GM21367 (cell line): ENCODE data around the gene NRXN3.

Experiments used
- ATAC-seq: cut with Tn5 transposase; IDR thresholded peaks from one replicate; pipeline ENCODE4 v1.9.1; 2021; ENCODE audit not compliant: unreplicated experiment

NRXN3 gene

GRCh38 chr14:79878229-79878628 lies 1708.1 kb downstream of the NRXN3 start:
- ATAC-seq = no peak

GRCh38 chr14:79878785-79879184 lies 1708.6 kb downstream of the NRXN3 start:
- no peak for ATAC-seq

GRCh38 chr14:79881299-79881698 lies 1711.1 kb downstream of the NRXN3 start:
- ATAC-seq = no peak

GRCh38 chr14:79890527-79890926 lies 1720.4 kb downstream of the NRXN3 start:
- no peak for ATAC-seq

- no peak for ATAC-seq
Observed at GRCh38 chr14:79896009-79896408, 1725.8 kb downstream of the NRXN3 start.

GRCh38 chr14:79899610-79900009 lies 1729.4 kb downstream of the NRXN3 start:
- no peak for ATAC-seq

- ATAC-seq = no peak
Observed at GRCh38 chr14:79904497-79904896, 1734.3 kb downstream of the NRXN3 start.

GRCh38 chr14:79906994-79907393 lies 1736.8 kb downstream of the NRXN3 start:
- no peak for ATAC-seq

GRCh38 chr14:79910086-79910485 lies 1739.9 kb downstream of the NRXN3 start:
- no peak for ATAC-seq

- no peak for ATAC-seq
Observed at GRCh38 chr14:79911744-79912143, 1741.6 kb downstream of the NRXN3 start.

GRCh38 chr14:79914595-79914994 lies 1744.4 kb downstream of the NRXN3 start:
- no peak for ATAC-seq

- no peak for ATAC-seq
Observed at GRCh38 chr14:79915406-79915805, 1745.2 kb downstream of the NRXN3 start.

- no peak for ATAC-seq
Observed at GRCh38 chr14:79916281-79916680, 1746.1 kb downstream of the NRXN3 start.

GRCh38 chr14:79916892-79917291 lies 1746.7 kb downstream of the NRXN3 start:
- ATAC-seq = no peak
